ENCODE measurements around the gene MTHFSD. TPM values are rescaled to one million over a fixed set of nuclear protein-coding genes. Genes with fewer than 3 reads are reported as not detected.

MTHFSD gene
- total RNA-seq, 1 donor from 2014 or later: 31.8 TPM

GRCh38 chr16:86547286-86547685 is 7.7 kb downstream of the MTHFSD start:
- Mint-ChIP-seq H3K9me3 (no peaks in the 10 kb centered on the region), H3K27ac (no peak overlapping the region), H3K36me3 (ENCODE audit: low read depth) (peaks cover 22% of the 10 kb centered on the region), H3K4me3 (no peak overlapping the region), H3K4me1 (ENCODE audit: low read depth) (peaks cover 4% of the 10 kb centered on the region), H3K27me3 (ENCODE audit: insufficient read depth) (no peaks in the 10 kb centered on the region)
- intact Hi-C loops (cut with micrococcal nuclease): no loop called here
- no peak for DNase-seq (ENCODE audit: low spot score)

GRCh38 chr16:86546638-86547013 is 8.4 kb downstream of the MTHFSD start:
- no peaks in the 10 kb centered on the region for H3K9me3 Mint-ChIP-seq
- no peak overlapping the region for H3K27ac Mint-ChIP-seq
- DNase-seq (ENCODE audit: low spot score): no peak
- H3K4me1 Mint-ChIP-seq (ENCODE audit: low read depth): peaks cover 4% of the 10 kb centered on the region
- intact Hi-C loops (cut with micrococcal nuclease): no loop called here
- peaks cover 22% of the 10 kb centered on the region for H3K36me3 Mint-ChIP-seq (ENCODE audit: low read depth)
- H3K27me3 Mint-ChIP-seq (ENCODE audit: insufficient read depth): no peaks in the 10 kb centered on the region
- no peak overlapping the region for H3K4me3 Mint-ChIP-seq

- Mint-ChIP-seq H3K4me3 (no peak overlapping the region), H3K27me3 (ENCODE audit: insufficient read depth) (no peaks in the 10 kb centered on the region), H3K9me3 (no peaks in the 10 kb centered on the region), H3K4me1 (ENCODE audit: low read depth) (peaks cover 4% of the 10 kb centered on the region), H3K27ac (no peak overlapping the region), H3K36me3 (ENCODE audit: low read depth) (peaks cover 19% of the 10 kb centered on the region)
- intact Hi-C loops (cut with micrococcal nuclease): no loop called here
- DNase-seq (ENCODE audit: low spot score): no peak
These were observed 8.9 kb downstream of the MTHFSD start for GRCh38 chr16:86545954-86546637.

DNA sequence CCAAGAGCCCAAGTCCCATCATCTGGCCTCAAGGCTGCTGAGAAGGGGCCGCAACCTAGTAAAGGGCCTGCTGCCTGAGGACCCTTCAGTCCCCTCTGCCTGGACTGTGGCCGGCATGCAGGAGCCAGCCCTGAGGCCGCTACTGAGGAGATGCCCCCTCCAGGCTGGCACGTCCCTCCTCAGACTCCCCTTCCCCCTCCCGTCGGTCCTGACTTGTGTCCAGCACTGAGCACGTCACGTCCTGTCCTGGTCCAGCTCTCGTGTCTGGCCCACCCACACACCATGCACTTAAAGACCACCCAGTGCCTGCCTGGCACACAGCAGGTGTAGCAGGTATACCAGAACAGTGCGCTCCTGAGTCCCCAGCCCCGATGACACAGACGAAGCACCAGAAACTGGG is 9.6 kb downstream of the MTHFSD start:
- H3K27ac Mint-ChIP-seq: no peak overlapping the region
- intact Hi-C loops (cut with micrococcal nuclease): no loop called here
- H3K36me3 Mint-ChIP-seq (ENCODE audit: low read depth): peaks cover 15% of the 10 kb centered on the region
- peaks cover 4% of the 10 kb centered on the region for H3K4me1 Mint-ChIP-seq (ENCODE audit: low read depth)
- no peak overlapping the region for H3K4me3 Mint-ChIP-seq
- no peak for DNase-seq (ENCODE audit: low spot score)
- H3K27me3 Mint-ChIP-seq (ENCODE audit: insufficient read depth): no peaks in the 10 kb centered on the region
- H3K9me3 Mint-ChIP-seq: no peaks in the 10 kb centered on the region

- DNase-seq (ENCODE audit: low spot score): no peak
- H3K27ac Mint-ChIP-seq: no peak overlapping the region
These were observed 12.0 kb downstream of the MTHFSD start for GRCh38 chr16:86542756-86543750.

DNA sequence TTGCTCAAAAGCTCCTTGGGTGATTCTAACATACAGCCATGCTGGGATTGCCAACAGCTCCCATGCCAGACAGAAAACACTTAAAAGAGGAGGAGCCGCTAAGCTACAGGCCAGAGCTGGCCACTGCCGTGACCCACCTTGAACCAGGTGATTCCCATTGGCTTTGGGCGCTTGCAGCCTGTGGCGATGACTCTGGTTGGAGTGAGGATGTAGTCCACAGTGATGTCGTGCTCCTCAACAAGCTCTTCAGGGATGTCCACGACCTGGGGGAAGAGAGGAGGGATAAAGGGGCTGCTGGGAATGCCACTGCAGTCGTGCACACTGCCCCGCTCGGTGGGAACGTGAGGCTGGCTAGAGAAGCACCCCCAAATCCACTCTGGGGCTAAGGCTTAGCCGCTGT is 13.5 kb downstream of the MTHFSD start:
- Mint-ChIP-seq H3K27ac (no peak overlapping the region), H3K36me3 (ENCODE audit: low read depth) (peaks cover 13% of the 10 kb centered on the region), H3K4me1 (ENCODE audit: low read depth) (no peaks in the 10 kb centered on the region), H3K4me3 (no peak overlapping the region), H3K27me3 (ENCODE audit: insufficient read depth) (no peaks in the 10 kb centered on the region), H3K9me3 (no peaks in the 10 kb centered on the region)
- intact Hi-C loops (cut with micrococcal nuclease): no loop called here
- no peak for DNase-seq (ENCODE audit: low spot score)

More at GRCh38 chr16:86542756-86543750, 12.0 kb downstream of the MTHFSD start:
- intact Hi-C loops (cut with micrococcal nuclease): no loop called here
- Mint-ChIP-seq H3K27me3 (ENCODE audit: insufficient read depth) (no peaks in the 10 kb centered on the region), H3K9me3 (no peaks in the 10 kb centered on the region), H3K4me1 (ENCODE audit: low read depth) (no peaks in the 10 kb centered on the region), H3K36me3 (ENCODE audit: low read depth) (peaks cover 15% of the 10 kb centered on the region), H3K4me3 (no peak overlapping the region)

DNA sequence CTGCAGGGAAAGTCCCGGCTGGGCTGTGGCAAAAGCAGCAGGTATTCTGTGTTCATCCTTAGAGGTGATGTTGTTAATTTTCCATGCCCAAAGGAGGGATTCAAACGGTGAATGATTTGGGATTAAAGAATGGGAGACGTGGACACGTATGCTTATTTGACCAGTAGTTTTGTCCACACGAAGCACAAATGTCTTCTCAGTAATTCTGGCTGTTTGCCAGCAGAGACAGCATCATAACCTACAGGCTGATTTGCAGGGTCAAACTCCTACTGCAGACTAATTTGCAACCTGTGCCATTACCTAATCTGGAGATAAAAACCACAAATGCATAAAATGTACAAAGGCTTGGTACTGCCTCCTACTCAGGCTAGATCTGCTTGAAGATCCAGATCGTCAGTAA is 14.1 kb downstream of the MTHFSD start:
- no peaks in the 10 kb centered on the region for H3K9me3 Mint-ChIP-seq
- no peaks in the 10 kb centered on the region for H3K27me3 Mint-ChIP-seq (ENCODE audit: insufficient read depth)
- H3K4me1 Mint-ChIP-seq (ENCODE audit: low read depth): no peaks in the 10 kb centered on the region
- no peak overlapping the region for H3K4me3 Mint-ChIP-seq
- no peak for DNase-seq (ENCODE audit: low spot score)
- intact Hi-C loops (cut with micrococcal nuclease): no loop called here
- H3K36me3 Mint-ChIP-seq (ENCODE audit: low read depth): peaks cover 18% of the 10 kb centered on the region
- no peak overlapping the region for H3K27ac Mint-ChIP-seq

GRCh38 chr16:86538196-86538780 is 16.7 kb downstream of the MTHFSD start:
- no peak overlapping the region for H3K27ac Mint-ChIP-seq
- no peak for DNase-seq (ENCODE audit: low spot score)
- no peaks in the 10 kb centered on the region for H3K9me3 Mint-ChIP-seq
- intact Hi-C loops (cut with micrococcal nuclease): no loop called here
- H3K4me1 Mint-ChIP-seq (ENCODE audit: low read depth): no peaks in the 10 kb centered on the region
- H3K36me3 Mint-ChIP-seq (ENCODE audit: low read depth): peaks cover 13% of the 10 kb centered on the region
- H3K4me3 Mint-ChIP-seq: no peak overlapping the region
- no peaks in the 10 kb centered on the region for H3K27me3 Mint-ChIP-seq (ENCODE audit: insufficient read depth)

DNA sequence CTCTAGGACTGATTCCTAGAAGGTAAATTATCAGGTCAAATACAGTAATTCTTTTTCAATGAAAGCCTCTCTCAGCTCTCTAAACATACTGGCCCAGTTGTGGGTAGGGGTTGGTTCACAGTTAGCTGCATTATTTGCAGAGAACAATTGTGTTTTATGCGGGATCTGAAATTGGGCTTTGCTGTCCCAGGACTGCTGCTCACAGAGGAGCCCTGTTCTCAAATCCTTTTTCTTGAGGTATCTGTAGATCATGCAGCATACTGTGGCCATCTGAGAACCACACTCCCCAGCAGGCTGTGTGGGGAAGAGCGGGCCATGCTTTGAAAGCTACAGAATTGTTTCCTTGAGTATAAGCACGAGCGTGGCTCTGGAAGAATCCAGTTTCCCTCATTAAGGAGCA is 17.5 kb downstream of the MTHFSD start:
- intact Hi-C loops (cut with micrococcal nuclease): no loop called here
- DNase-seq (ENCODE audit: low spot score): no peak
- Mint-ChIP-seq H3K4me1 (ENCODE audit: low read depth) (no peaks in the 10 kb centered on the region), H3K27ac (no peak overlapping the region), H3K27me3 (ENCODE audit: insufficient read depth) (no peaks in the 10 kb centered on the region), H3K9me3 (no peaks in the 10 kb centered on the region), H3K4me3 (no peak overlapping the region), H3K36me3 (ENCODE audit: low read depth) (peaks cover 9% of the 10 kb centered on the region)

- H3K4me3 Mint-ChIP-seq: no peak overlapping the region
- H3K9me3 Mint-ChIP-seq: no peaks in the 10 kb centered on the region
- no peak overlapping the region for H3K27ac Mint-ChIP-seq
- peaks cover 9% of the 10 kb centered on the region for H3K36me3 Mint-ChIP-seq (ENCODE audit: low read depth)
- no peak for DNase-seq (ENCODE audit: low spot score)
- no peaks in the 10 kb centered on the region for H3K4me1 Mint-ChIP-seq (ENCODE audit: low read depth)
- no peaks in the 10 kb centered on the region for H3K27me3 Mint-ChIP-seq (ENCODE audit: insufficient read depth)
- intact Hi-C loops (cut with micrococcal nuclease): no loop called here
These were observed 18.4 kb downstream of the MTHFSD start for GRCh38 chr16:86536621-86537020.

- Mint-ChIP-seq H3K36me3 (ENCODE audit: low read depth) (peaks cover 10% of the 10 kb centered on the region), H3K27ac (no peak overlapping the region), H3K27me3 (ENCODE audit: insufficient read depth) (no peaks in the 10 kb centered on the region), H3K4me3 (no peak overlapping the region), H3K9me3 (no peaks in the 10 kb centered on the region), H3K4me1 (ENCODE audit: low read depth) (no peaks in the 10 kb centered on the region)
- intact Hi-C loops (cut with micrococcal nuclease): no loop called here
- no peak for DNase-seq (ENCODE audit: low spot score)
These were observed 20.0 kb downstream of the MTHFSD start for GRCh38 chr16:86534779-86535615.

DNA sequence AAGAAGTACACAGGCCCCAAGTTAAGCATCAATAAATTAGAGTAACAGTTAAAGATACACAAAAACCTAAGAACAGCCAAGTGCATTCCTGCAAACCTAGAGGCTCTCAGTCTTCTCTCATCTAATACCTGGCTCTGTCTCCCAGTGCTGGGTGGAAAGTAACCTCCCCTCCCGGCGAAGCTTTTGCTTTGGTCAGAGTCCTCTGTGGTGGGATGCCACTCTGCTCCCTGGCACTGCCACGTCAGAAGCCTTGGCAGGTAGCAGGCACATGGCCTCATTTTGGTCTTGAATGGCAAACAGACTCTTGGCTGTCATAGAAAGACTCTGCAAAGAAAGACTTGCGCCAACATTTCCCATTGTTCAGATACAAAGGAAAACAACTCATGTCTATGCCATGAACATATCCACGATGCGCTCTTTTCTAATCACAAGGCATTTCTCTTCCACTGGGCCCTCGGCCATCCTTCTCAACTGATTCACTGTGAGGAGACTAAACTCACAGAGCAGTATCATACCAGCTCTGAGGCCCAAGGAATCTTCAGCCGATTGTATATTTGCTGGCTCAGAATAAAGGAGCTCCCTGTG is 21.2 kb downstream of the MTHFSD start:
- H3K4me1 Mint-ChIP-seq (ENCODE audit: low read depth): no peaks in the 10 kb centered on the region
- no peaks in the 10 kb centered on the region for H3K9me3 Mint-ChIP-seq
- intact Hi-C loops (cut with micrococcal nuclease): no loop called here
- H3K27me3 Mint-ChIP-seq (ENCODE audit: insufficient read depth): no peaks in the 10 kb centered on the region
- peaks cover 8% of the 10 kb centered on the region for H3K36me3 Mint-ChIP-seq (ENCODE audit: low read depth)
- H3K27ac Mint-ChIP-seq: no peak overlapping the region
- no peak overlapping the region for H3K4me3 Mint-ChIP-seq
- no peak for DNase-seq (ENCODE audit: low spot score)
